Brain microvascular endothelial cell (primary cell): Measurements from ENCODE around the gene SLC8A2.
"Not testable (repeated sequence)": the region's sequence is repeated elsewhere in the genome, so short reads cannot be mapped to it uniquely, and the experiment has no call there.

ENCODE experiments used
- DNase-seq: peaks from one replicate; pipeline ENCODE4 v3.0.0-alpha.2; 2020
- H3K27ac ChIP-seq: fragments of 250-450 bp; sonication (Bioruptor Pico); 2 replicates; pipeline ENCODE4 v1.5.1; 2020; ENCODE audit warnings: mild to moderate bottlenecking, moderate library complexity
- H3K27me3 ChIP-seq: fragments of 250-450 bp; sonication (Bioruptor Pico); replicated peaks from 2 replicates; pipeline ENCODE4 v1.5.1; 2020; ENCODE audit warnings: mild to moderate bottlenecking
- H3K36me3 ChIP-seq: fragments of 250-450 bp; sonication (Bioruptor Pico); replicated peaks from 2 replicates; pipeline ENCODE4 v1.5.1; 2020; ENCODE audit warnings: mild to moderate bottlenecking
- H3K4me3 ChIP-seq: 2 replicates; pipeline ENCODE4 v1.5.1; 2011; ENCODE audit warnings: low read depth, mild to moderate bottlenecking, control low read depth, low read length, moderate library complexity
- CTCF ChIP-seq: IDR thresholded peaks from 2 replicates; pipeline ENCODE4 v1.5.1; 2011; ENCODE audit warnings: low read depth, mild to moderate bottlenecking, moderate library complexity, low read length, control low read depth, inconsistent platforms; ENCODE audit errors: missing control alignments
- in situ Hi-C: cut with HindIII; loops from 2 replicates; pipeline ENCODE4 v1.10.0; 2017; ENCODE audit warnings: low sequenced_read_pairs, low pct_ligation_motif_present

Gene SLC8A2

GRCh38 chr19:47417107-47417745 lies 54.5 kb downstream of the SLC8A2 start:
- no peak for TF ChIP-seq CTCF
- Histone ChIP-seq H3K36me3 (no peaks in the 10 kb centered on the region), H3K27ac (no peak overlapping the region), H3K27me3 (peaks cover 45% of the 10 kb centered on the region), H3K4me3 (no peak overlapping the region)
- DNase-seq, result no peak
- in situ Hi-C loops, result no loop called here

GRCh38 chr19:47416643-47416985 lies 55.1 kb downstream of the SLC8A2 start:
- Histone ChIP-seq H3K36me3 (no peaks in the 10 kb centered on the region), H3K27ac (no peak overlapping the region), H3K4me3 (no peak overlapping the region), H3K27me3 (peaks cover 41% of the 10 kb centered on the region)
- TF ChIP-seq CTCF, result no peak
- in situ Hi-C loops, result no loop called here
- DNase-seq, result no peak

DNA sequence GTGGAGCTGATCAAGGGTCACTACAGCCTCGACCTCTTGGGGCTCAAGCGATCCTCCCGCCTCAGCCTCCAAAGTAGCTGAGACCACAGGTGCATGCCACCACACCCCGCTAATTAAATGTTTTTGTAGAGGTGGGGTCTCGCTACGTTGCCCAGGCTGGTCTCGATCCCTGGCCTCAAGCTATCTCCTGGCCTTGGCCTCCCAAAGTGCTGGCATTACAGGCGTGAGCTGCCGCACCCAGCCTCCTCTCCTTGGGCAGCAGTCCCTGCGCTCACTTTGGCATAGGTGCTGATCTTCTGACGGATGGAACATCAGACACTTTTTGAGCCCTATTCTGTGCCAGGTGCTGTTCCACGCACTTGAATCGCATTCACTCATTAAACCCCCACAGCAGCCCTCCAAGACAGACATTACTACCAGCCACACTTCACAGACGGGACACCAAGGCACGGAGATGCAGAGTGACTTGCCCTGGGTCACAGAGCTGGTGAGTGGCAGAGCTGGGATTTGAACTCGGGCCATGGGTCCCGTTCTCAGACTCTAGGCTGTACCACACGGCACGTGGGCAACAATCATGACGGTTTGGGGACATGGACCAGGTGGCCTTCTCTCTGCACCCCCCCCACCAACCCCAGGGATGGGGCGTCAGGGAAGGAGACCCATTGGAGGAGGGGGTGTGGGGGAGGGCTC lies 55.6 kb downstream of the SLC8A2 start:
- in situ Hi-C loops, result no loop called here
- Histone ChIP-seq H3K36me3 (no peaks in the 10 kb centered on the region), H3K4me3 (no peak overlapping the region), H3K27ac (no peak overlapping the region), H3K27me3 (peaks cover 36% of the 10 kb centered on the region)
- TF ChIP-seq CTCF, result no peak
- no peak for DNase-seq

DNA sequence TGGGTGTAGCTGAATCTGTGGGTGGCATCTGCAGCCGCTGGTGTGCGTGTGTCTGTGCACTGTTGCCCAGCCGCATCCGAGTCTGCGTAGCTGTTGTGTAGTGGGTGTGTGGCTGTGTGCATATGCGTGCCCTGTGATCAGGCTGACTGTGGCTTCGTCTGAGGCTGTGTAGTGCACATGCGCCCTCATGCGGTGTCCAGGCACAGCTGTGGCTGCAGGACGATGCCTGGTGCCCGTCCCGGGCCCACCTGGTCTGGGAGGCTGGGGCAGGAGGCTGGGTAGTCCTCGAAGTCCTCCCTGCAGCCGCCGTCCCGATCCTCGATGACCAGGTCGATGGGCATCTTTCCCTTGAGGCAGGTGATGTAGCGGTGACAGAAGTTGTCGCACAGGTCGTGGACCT lies 57.2 kb downstream of the SLC8A2 start:
- H3K36me3 ChIP-seq, result no peaks in the 10 kb centered on the region
- DNase-seq, result no peak
- in situ Hi-C loops, result no loop called here
- peaks cover 21% of the 10 kb centered on the region for H3K27me3 ChIP-seq
- TF ChIP-seq CTCF, result no peak
- H3K27ac ChIP-seq, result no peak overlapping the region
- H3K4me3 ChIP-seq, result no peak overlapping the region

DNA sequence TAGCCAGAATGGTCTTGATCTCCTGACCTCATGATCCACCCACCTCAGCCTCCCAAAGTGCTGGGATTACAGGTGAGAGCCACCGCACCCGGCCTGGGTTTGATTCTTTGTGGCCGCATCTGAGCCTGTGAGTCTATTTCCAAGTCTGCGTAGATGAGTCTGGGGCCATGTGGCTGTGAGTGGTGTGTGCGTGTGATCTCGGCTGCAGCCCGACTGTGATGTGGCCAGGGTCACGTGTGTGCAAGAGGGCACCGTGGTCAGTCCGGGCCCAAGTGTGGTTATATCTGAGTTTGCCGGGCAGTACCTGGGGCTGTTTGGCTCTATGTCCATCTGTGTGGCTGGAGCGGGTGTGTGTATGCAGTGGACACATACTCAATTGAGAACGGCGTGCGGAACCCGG lies 57.8 kb downstream of the SLC8A2 start:
- H3K27ac ChIP-seq, result no peak overlapping the region
- peaks cover 18% of the 10 kb centered on the region for H3K27me3 ChIP-seq

GRCh38 chr19:47411696-47412095 lies 60.0 kb downstream of the SLC8A2 start:
- in situ Hi-C loops, H3K36me3 ChIP-seq, H3K27me3 ChIP-seq, H3K27ac ChIP-seq, DNase-seq, H3K4me3 ChIP-seq: not testable (repeated sequence)

More for the DNA sequence above, 57.8 kb downstream of the SLC8A2 start:
- in situ Hi-C loops, result no loop called here
- Histone ChIP-seq H3K36me3 (no peaks in the 10 kb centered on the region), H3K4me3 (no peak overlapping the region)
- TF ChIP-seq CTCF, result no peak
- DNase-seq, result no peak
